Non-pigmented ciliary epithelial cell (primary cell): ENCODE measurements around the gene AAGAB.
"Not testable (repeated sequence)": the region's sequence is repeated elsewhere in the genome, so short reads cannot be mapped to it uniquely, and the experiment has no call there.

Experiments used
- DNase-seq: peaks from one replicate; pipeline ENCODE4 v3.0.0-alpha.2; 2010; ENCODE audit warnings: low read depth

AAGAB gene

DNA sequence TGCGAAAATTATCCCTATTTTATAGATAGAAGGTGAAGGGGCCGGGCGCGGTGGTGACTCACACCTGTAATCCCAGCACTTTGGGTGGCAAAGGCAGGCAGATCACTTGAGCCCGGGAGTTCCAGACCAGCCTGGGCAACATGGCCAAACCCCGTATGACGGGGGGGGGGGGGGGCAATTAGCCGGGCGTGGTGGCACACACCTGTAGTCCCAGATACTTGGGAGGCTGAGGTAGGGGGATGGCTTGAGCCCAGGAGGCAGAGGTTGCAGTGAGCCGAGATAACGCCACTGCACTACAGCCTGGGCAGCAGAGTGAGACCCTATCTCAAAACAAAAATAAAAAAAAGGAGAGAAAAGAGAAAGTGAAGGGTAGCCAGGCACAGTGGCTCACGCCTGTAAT, 1.4 kb downstream of the AAGAB start:
- no peak for DNase-seq

DNA sequence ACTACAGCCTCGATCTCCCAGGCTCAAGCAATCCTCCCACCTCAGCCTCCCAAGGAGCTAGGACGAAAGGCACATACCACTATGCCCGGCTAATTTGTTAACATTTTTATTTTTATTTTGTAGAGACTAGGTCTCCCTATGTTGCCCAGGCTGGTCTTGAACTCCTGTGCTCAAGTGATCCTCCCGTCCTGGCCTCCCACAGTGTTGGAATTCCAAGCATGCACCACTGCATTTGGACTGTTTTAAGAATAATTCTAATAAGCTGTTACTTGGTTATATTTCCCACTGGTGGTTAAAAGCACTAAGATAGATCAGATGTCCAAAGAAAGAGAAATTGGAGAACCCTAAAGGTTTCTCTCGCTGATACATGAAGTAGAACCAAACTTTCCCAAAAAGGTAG, 3.1 kb downstream of the AAGAB start:
- no peak for DNase-seq

DNA sequence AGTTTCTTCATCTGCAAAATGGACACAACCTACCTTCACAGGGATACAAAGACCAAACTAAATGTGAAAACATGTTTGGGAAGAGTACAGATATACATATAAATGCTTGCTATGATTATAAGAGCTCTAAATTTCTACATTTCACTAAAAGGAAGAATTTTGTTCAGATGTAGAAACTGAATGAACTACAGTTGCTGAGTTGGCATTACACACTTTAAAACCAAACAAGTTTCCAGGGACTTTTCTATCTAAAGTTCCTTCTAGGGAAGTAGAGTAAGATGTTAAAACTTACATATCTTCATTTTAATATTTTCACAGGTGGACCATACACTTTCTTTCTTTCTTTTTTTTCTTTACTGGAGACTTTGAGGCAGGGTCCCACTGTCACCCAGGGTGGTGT, 4.6 kb downstream of the AAGAB start:
- no peak for DNase-seq

DNA sequence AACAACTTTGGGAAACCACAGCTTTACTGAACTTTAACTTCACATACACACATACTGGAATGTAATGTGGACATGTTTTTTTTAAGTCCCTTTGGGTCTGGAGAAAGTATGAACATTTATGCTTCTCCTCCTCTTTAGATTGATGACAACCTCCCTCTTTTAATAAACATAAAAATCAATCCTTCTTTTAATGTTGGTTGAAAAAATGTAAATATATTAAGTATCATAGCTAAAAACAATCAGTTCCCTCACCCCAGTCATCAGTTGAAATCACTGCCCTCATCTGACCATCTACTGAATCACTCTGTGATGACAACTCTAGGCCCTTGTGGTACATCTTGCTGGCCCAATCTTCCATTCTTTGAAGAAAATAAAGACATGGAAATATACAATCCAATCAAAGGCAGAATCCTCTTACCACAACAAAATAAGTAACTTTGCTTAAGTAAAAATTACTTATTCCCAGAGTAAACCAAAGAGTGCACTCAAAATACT, 6.4 kb downstream of the AAGAB start:
- no peak for DNase-seq

DNA sequence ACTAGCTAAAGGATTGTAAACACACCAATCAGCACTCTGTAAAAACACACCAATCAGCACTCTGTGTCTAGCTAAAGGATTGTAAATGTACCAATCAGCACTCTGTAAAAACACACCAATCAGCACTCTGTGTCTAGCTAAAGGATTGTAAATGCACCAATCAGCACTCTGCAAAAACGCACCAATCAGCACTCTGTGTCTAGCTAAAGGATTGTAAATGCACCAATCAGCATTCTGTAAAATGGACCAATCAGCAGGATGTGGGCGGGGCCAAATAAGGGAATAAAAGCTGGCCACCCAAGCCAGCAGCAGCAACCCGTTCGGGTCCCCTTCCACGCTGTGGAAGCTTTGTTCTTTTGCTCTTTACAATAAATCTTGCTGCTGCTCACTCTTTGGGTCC, 7.9 kb downstream of the AAGAB start:
- not testable (repeated sequence) for DNase-seq

DNA sequence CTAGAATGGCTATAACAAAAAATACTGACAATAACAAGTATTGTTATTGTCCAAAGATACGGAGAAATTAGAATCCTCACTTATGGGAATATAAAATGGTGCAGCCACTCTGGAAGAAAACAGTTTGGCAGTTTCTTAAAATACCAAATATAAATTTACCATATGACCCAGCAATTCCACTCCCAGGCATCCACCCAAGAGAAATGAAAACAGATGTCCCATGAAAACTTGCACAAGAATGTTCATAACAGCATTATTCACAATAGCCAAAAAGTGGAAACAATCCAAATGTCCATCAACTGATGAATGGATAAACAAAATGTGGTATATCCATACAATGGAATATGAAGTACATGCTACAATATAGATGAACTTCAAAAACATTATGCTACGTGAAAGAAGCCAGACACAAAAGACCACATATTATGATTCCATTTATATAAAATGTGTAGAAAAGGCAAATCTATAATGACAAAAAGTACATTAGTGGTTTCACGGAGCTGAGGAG, 9.4 kb downstream of the AAGAB start:
- DNase-seq = no peak

DNA sequence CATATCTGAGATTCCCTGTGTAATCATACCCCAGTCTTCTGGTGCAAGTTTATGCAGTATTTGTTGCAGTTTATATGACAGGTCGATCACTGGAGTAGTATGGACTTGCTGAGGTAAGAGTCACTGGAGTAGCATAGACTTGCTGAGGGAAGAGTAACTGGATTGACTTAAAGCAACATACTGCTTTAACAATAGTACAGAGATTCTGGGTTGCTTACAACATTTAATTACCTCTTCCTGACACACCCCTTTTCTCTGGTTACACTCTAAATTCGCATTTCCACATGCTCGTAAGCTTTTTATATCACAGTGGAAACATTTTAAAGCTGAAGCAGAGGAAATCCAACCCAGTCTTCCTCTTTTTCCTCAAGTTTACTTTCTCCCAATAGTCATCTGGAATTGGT, 11.8 kb downstream of the AAGAB start:
- no peak for DNase-seq

DNA sequence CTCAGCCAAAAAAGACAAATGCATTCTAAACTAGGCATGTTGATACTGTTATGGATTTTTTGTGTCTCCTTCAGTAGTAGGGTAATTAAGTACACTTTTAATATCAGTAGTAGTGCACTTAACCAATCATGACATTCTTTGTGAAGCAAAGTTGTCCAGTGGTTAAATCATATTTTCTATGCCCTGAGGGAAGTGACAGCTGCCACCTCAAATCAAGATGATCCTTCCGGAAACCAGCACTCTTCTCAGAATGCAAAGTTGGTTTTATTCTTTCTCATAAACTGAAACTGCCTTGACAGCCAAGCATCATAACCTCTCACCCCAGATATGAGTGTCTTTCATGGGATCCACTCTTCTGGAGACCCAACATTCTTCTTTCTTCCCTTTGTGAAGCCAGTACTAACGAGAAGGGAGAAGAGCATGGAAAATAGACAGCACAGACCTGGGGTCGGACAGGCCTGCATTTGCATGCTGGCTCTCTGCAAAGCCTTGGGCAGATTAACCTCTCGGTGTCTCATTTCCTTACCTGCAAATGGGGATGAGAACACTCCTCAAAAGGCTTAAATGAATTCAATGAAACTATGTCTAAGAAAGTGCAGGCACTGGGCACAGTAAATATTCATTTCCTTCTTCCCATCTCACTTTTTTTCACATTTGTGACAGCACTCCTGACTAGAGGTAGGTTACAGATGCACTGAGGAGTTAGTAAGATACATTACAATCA, 13.2 kb downstream of the AAGAB start:
- no peak for DNase-seq

DNA sequence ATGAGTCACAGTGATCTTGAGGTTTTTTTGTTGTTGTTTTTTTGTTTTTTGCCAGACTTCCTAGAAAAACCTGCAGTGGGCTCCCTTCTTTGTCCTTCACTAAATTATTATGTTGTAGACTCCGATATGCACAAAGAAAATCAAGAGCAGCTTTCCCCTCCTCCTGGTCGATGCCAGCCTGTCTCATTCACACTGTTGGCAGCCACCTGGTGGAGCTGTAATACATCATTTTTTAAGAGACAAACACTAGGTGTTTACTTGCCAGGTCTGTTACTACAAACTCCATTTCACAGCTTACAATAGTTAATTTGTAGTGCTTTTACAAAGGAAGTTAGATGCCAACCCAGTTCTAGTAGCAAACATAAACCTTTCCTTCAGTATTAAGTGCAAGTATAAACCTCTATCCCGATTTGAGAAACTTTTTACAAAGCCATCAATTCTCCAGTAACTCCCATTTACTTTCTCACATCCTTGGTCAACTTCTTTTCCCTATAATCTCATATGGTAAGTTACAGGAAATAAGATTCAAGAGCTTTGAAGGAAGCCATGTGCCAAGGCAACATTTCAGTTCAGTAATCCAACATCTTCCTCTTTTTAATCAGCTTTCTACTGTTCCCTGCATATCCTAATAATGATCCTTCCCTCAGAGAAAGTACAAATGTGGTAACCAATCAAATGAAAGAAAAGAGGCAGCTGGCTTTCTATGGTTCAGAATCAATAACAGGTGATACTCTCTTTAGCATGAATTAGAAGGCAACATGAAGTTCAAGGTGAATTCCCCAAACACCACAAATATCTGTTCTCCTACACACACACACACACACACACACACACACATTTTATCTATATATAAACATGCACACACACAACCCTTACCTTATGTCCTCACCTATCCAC, 14.0 kb downstream of the AAGAB start:
- DNase-seq = no peak

DNA sequence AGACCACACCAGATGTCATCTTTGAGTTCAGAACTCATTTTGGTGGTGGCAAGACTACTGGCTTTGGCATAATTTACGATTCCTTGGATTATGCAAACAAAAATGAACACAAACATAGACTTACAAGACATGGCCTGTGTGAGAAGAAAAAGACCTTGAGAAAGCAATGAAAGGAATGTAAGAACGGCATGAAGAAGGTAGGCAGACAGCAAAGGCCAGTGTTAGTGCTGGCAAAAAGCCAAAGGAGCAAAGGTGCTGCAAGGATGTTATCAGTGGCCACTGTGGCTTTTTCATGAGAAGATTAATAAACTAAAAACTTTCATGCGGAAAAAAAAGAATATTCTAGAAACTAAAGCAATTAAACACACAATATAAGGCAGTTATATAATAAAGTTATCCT, 21.9 kb downstream of the AAGAB start:
- no peak for DNase-seq

DNA sequence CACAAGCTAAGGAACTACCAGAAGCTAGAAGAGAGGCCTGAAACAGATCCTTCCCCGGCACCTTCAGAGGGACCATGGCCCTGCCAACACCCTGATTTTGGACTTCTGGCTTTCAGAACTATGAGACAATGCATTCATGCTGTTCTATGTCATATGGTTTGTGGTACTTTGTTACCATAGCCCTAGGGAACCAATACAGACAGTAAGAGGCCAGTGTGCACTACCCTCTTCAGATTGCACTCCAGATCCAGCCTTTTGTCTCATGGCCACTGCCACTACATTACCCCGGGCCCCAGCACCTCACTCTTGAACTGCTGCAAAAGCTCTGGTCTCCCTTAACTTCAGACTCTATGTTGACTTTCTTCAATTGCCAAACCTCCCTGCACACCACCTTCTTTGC, 24.0 kb downstream of the AAGAB start:
- DNase-seq = no peak

DNA sequence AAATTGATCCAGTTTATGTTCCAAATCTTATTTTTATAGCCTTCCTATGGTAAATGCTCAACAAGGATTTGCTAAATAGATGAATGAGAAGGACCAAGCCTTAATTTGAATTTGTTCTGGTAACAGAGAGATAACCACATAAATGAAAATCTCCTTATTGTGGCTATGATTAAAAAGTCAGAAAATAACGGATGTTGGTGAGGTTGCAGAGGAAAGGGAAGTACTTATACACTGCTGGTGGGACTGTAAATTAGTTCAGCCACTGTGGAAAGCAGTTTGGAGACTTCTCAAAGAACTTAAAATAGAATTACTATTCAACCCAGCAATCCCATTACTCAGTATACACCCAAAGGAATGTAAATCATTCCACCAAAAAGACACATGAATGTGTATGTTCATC, 26.2 kb downstream of the AAGAB start:
- no peak for DNase-seq

DNA sequence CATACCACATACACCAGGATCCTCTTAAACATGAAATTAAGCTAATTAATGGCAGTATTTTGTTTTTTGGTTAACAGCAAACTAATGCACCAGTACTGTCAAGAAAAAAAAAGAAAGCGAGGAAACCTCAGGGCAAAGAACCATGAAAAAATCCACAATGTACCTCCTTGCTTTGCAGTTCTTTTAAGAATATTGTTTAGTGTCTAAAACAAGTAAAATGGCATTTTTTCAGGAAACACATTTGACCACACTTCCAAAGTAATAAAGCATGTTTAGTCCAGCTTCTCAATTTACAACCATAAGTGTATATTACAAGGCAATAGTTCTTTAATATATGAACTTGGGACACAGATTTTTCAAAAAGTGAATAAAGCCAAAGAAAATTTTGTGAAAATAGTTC, 26.6 kb downstream of the AAGAB start:
- DNase-seq = no peak

DNA sequence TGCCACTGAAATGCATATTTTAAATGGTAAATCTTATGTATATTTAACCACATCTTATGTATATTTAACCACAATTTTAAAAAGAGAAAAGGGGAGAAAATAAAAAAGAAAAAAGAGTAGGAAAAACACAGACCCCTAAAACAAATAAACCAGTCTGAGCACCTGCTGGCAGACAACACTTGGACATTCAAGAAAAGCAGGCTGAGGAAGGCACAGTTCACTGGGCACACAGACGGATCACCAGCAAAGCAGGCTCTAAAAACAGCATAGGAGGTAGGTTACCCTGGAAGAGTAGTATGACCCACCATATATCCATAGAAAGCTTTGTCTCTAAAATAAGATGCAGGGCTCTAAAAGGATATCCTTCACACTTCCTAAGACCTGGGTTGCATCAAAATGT, 27.0 kb downstream of the AAGAB start:
- no peak for DNase-seq

DNA sequence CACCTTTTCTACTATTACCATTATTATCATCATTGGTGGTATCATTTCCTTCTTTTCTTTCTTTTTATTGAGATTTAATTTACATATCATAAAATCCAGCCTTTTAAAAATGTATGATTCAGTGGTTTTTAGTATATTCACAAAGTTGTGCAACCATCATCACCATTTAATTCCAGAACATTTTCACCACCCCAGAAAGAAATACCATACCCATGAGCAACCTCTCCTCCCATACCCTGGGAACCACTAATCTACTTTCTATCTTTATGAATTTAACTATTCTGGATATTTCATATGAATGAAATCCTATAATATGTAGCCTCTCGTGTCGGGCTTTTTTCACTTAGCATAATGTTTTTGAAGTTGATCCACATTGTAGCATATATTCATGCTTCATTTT, 29.1 kb downstream of the AAGAB start:
- DNase-seq = peak; percentile 46

DNA sequence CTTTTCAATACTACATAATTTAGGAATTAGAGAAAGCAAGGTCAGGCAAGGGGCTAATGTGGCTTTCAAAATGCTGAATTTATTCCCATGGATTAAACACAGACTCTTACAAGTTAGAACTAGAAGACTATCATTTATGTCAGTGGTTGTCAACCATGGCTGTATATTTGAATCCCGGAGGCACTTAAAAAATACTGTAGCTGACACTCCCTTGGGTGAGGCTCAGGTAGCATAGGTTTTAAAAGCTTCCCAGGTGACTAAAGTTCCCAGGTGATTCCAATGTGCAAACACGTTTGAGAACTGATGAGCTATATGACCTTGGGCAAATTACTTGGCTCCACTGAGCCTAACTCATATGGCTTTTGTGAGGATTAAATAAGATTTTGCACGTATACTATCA, 29.6 kb downstream of the AAGAB start:
- DNase-seq = no peak

DNA sequence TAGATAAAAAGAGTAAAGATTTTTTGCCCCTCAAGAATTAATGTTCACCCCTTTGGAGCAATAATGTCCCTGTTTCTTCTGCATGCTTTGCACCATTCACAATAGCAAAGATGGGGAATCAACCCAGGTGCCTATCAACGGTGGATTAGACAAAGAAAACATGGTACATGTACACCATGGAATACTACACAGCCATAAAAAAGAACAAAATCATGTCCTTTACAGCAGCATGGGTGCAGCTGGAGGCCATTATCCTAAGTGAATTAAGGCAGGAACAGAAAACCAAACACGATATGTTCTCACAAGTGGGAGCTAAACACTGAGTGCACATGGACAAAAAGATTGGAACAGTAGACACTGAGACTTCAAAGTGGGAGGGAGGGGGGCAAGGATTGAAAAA, 35.2 kb downstream of the AAGAB start:
- DNase-seq = no peak

DNA sequence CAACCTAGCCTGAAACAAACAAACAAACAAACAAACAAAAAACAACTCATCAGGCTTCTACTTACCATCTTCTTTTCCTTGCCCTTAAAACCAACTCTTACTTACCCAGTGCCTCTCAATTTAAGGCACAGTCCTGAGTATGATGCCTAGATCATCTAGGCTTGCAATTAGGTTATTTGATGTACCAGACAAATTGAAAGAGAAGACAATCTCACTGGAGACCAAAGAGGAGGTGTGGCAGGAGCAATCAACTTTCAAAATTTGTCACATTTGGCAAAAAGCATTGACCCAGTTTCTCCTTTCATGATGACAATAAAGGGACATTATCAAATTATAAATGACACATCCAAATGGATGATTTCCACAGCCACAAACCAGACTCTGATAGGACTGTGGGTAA, 36.0 kb downstream of the AAGAB start:
- DNase-seq = no peak

DNA sequence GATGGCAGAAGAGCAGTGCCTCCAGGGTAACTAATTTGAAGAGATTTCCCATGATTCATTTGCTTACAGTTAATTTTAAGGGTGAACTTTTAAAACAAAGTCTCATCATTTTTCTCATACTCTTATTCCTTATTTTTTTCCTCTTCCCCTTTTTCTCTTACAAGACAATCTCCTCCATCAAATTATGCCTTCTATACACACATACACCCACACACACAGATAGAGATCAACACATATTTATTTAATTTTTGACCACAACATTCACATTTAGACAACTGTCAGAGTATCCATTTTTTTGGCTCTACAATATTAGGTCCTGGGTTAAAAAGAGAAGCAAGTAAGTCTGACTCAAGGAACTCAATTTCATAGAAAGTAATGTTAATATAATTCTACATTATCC, 37.6 kb downstream of the AAGAB start:
- no peak for DNase-seq

DNA sequence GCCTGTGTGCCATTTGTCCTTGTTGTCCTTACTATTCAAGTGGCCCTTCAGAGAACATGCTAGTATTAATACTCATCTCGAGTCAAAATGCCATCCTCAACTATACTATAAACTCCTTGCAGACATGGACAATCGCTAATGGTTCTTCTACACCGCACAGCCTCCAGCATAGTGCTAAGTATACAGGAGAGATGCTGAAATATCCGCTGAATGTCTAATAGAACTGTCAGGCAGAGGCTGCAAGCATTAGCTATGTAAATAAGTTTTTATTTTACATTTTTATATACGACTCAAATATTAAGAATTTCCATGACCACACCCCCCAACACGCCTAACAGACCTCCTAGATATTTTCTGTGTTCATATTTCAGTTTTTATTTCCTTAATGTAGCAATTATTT, 39.4 kb downstream of the AAGAB start:
- no peak for DNase-seq

DNA sequence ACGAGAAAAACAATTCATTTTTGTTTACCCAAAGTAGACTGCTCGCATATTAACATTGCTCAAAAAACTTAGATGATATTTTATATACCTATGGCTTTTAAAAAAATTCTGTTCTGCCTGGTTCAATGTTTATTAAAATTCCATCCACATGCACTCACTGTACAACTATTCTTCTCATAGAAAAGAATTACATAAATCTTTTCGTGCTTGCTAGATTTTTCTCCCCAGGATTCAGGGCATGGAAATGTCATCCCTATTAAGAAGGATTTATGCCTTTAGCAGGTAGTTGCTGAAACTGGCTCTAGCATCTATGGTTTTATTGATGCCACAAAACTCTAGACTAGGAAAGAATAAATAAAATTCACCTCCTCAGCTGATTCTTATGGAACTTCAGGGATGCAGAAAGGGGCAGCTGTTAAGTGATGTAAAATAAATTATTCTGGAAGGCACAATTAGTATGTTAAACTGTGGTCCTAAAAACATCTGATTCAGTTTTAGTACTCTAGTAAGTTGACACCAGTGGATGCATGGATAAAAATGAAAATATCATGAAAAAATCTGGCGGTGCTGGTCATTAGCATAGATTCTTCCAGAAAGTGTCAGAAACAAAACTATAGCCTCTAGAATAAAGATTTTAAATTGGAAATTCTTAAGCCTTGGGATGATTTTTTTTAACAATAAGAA, 41.6 kb downstream of the AAGAB start:
- no peak for DNase-seq

DNA sequence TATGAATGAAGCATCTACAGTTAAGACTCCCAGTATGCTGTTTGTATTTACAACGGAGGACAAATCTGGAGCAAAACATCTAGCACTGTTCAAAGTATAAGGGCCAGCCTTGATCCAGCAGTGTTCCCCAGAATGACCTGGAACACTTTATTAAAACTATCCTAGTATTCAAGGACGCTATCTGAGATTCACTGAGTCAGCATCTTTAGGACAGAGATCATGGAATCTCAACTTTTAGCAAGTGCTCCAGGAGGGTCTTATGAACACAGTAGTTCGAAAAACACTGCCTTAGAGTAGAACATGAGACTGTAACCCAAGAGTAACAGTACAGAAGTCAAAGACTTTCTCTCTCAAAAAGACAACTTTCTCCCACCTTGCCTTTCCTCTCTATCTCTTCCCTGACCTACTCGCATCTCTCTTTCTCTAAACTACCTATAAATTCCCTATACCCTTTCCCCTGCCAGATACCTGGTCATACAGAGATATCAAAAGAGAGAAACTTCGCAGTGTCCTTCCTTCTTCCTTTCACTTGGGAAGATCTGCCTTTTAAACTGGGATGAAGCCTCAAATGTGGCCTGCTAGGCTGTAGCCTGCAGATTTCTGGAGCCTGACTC, 43.8 kb downstream of the AAGAB start:
- no peak for DNase-seq
